GM18520 (cell line): ENCODE results near the gene RYR1.
"Not testable (repeated sequence)": the region's sequence is repeated elsewhere in the genome, so short reads cannot be mapped to it uniquely, and the experiment has no call there.

Experiments used
- ATAC-seq: cut with Tn5 transposase; IDR thresholded peaks from one replicate; pipeline ENCODE4 v1.9.1; 2021; ENCODE audit not compliant: unreplicated experiment

The RYR1 gene

GRCh38 chr19:38488096-38488495 lies 54.6 kb downstream of the RYR1 start:
- ATAC-seq, result no peak

DNA sequence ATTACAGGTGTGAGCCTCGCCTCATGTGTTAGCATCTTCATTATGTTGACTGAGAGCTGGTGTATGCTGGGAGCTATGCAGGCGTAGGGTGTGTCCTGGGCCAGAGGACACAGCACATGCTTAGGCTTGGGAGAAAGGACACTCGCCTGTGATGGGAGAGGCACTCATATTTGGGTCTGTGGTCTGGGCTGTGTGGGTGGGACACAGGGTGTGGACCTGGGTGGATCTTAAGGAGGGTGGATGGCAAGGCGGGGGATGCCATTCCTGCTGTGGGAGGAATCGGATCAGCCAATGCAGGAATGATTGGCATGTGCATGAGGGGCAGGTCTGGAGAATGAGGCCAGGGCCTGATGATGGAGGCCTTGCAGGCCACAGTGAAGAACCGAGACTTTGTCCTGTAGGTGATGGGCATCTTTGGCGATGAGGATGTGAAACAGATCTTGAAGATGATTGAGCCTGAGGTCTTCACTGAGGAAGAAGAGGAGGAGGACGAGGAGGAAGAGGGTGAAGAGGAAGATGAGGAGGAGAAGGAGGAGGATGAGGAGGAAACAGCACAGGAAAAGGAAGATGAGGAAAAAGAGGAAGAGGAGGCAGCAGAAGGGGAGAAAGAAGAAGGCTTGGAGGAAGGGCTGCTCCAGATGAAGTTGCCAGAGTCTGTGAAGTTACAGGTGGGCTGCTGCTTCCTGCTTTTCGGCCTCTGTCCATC lies 55.4 kb downstream of the RYR1 start:
- ATAC-seq, result no peak

- ATAC-seq, result no peak
These were observed 57.4 kb downstream of the RYR1 start for GRCh38 chr19:38490861-38491260.

DNA sequence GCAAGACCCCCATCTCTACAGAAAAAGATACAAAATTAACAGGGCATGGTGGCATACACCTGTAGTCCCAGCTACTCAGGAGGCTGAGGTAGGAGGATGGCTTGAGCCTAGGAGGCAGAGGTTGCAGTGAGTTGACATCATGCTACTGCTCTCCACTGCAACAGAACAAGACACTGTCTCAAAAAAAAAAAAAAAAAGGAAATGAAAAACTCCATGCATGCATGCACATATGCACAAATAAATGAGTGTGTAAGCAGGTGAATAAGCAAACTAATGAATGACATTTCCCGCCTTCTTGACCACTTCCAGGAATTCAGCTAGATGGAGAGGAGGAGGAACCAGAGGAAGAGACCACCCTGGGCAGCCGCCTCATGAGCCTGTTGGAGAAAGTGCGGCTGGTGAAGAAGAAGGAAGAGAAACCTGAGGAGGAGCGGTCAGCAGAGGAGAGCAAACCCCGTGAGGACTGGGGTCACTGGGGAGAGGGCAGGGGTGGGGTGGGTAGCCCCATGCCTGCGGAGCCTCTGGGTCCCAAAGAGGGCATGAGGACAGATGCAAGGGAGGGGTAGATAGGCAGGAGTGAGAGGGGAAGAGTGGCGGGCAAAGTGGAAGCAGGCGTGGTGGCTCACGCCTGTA lies 58.8 kb downstream of the RYR1 start:
- no peak for ATAC-seq

DNA sequence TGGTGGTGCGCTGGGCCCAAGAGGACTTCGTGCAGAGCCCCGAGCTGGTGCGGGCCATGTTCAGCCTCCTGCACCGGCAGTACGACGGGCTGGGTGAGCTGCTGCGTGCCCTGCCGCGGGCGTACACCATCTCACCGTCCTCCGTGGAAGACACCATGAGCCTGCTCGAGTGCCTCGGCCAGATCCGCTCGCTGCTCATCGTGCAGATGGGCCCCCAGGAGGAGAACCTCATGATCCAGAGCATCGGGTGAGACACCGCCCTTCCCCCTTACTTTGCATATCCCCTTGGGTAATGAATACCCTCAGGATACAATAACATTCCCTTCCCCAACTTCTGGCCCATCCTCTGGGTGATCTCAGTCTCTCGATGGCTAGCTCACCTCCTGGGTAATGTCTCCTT lies 60.9 kb downstream of the RYR1 start:
- ATAC-seq, result no peak

- ATAC-seq, result not testable (repeated sequence)
These were observed 61.9 kb downstream of the RYR1 start for GRCh38 chr19:38495375-38495774.

- no peak for ATAC-seq
These were observed 62.6 kb downstream of the RYR1 start for GRCh38 chr19:38496116-38496515.

DNA sequence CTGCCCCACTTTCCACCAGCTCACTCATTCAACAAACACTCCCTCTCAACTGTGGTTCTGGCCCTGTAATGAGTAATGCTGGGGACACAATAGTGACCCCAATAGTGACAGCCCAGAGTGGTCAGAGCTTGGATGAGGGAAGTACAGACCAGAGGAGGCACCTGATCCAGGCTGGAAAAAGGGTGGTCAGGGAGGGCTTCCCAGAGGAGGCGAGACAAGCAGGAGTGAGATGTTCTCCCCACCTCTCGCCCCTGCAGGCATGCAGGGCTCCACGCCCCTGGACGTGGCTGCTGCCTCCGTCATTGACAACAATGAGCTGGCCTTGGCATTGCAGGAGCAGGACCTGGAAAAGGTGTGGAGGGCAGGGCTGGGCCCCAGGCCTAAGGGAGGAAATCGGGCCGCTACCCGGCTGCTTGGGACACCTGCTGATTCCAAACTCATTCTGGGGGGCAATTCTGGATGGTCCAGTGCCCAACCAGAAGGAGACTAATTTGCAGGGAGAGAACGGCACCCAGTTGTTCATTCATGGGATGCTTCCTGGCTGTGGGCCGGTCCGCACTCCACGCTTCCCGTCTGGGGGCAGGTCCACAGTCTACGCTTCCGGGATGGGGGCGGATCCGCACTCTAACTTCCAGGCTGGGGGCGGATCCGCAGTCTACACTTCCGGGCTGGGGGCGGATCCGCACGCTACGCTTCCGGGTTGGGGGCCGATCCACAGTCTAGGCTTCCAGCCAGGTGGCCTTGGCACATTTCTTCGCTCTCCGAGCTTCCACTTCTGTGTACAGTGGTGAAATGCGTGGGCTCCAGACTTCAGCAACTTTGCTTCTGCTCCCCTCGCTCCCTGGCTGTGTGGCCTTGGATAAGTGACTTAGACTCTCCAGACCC lies 63.4 kb downstream of the RYR1 start:
- ATAC-seq, result no peak

- ATAC-seq, result no peak
These were observed 64.4 kb downstream of the RYR1 start for GRCh38 chr19:38497907-38498306.

DNA sequence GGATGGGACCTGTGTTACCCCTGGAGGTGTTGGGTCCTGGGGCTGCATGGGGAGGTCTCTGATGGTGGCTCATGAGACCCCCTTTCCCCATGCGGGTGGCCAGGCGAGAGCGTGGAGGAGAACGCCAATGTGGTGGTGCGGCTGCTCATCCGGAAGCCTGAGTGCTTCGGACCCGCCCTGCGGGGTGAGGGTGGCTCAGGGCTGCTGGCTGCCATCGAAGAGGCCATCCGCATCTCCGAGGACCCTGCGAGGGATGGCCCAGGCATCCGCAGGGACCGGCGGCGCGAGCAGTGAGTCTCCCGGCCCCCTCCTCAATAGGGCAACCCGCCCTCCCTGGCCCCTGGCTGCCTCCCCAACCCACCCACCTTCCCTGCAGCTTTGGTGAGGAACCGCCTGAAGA lies 66.0 kb downstream of the RYR1 start:
- ATAC-seq, result no peak

DNA sequence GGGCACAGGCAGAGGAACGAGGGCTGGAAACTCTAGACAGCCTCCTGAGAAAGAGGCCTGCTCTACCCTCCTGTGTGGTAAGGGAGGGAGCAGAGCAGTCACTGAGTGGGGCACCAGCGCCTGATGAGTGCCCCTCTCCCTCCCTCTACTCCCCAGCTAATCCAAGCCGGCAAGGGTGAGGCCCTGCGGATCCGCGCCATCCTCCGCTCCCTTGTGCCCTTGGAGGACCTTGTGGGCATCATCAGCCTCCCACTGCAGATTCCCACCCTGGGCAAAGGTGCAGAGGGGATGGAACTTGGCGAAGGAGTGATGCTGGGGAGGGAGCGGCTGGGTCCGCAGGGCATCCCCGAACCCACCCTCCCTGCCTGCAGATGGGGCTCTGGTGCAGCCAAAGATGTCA lies 67.0 kb downstream of the RYR1 start:
- no peak for ATAC-seq

DNA sequence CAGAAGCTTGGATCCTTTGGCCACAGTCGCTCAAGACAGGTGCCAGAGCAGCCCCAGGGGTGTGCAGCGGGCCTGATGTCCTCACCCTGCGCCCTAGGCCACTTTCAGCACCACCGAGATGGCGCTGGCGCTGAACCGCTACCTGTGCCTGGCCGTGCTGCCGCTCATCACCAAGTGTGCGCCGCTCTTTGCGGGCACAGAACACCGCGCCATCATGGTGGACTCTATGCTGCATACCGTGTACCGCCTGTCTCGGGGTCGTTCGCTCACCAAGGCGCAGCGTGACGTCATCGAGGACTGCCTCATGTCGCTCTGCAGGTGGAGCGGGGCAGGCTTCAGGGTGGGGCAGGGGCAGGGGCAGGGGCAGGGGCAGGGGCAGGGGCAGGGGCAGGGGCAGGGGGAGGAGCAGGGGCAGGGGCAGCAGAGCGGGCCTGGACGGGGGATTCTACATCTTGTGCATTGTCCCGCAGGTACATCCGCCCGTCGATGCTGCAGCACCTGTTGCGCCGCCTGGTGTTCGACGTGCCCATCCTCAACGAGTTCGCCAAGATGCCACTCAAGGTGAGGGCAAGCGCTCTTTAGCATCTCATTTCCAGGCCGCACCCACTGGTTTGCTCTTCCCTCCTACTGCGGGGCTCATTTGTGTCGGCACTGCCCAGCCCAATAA lies 69.1 kb downstream of the RYR1 start:
- no peak for ATAC-seq

DNA sequence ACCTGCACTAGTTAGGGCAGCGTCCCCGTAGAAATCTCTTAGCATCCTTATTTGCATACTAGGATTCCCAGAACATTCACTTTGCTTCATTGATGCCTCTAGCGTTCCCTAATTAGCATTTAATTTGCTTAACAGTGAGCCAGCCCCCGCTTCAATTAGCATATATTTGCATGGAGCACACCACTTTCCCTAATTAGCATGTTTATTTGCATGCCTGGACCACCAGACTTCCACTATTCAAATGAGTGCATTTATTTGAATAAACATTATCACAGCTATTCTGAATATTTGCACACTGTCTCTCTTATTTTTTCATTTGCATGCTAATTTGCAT lies 69.6 kb downstream of the RYR1 start:
- ATAC-seq, result no peak

GRCh38 chr19:38505958-38506357 lies 72.5 kb downstream of the RYR1 start:
- no peak for ATAC-seq

GRCh38 chr19:38506375-38506722 lies 72.9 kb downstream of the RYR1 start:
- no peak for ATAC-seq

- ATAC-seq, result no peak
These were observed 73.4 kb downstream of the RYR1 start for GRCh38 chr19:38506723-38507550.

DNA sequence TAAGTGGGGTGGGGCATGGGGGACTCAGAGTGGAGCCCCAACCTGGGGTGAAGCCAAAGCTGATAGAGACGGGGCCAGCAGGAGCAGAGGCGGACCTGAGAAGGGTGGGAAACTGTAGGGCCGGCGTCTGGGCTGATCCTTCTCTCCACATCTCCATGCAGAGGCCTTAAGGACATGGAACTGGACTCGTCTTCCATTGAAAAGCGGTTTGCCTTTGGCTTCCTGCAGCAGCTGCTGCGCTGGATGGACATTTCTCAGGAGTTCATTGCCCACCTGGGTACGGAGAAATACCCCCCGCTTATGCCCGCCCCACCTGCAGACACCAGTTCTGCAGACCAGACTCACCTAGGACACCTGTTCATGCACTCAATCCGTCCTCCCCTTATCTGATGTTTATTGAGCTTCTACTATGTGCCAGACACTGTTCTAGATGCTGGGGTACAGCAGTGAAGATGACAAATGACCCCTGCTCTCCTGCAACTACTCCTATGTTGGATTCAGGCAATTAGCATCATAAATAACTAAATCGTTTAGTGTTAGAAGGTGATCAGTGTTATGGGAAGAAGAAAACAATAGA lies 74.1 kb downstream of the RYR1 start:
- no peak for ATAC-seq

- ATAC-seq, result no peak
These were observed 75.0 kb downstream of the RYR1 start for GRCh38 chr19:38508507-38508906.

- no peak for ATAC-seq
These were observed 75.5 kb downstream of the RYR1 start for GRCh38 chr19:38509027-38509426.

DNA sequence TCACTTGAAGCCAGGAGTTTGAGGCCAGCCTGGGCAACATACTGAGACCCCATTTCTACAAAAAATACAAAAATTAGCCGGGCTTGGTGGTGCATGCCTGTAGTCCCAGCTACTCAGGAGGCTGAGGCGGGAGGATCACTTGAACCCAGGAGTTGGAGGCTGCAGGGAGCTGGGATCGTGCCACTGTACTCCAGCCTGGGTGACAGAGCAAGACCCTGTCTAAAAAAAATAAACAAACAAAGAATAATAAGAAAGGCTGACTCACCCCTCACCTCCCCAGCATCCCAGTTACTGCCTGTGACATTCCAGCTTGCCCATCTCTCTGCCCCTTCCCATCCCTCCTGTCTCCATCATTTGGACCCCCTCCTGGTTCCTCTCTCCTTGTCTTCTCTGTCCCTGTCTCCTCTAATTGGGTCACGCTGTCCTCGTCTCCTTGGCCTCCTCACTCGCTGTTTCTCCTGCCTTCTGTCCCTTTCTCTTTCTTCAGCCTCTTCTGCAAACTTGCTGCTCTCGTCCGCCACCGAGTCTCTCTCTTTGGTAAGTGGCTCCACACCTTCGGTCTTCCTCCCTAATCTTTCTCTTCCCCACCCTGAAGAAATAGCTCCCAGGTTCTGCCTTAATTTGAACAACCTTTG lies 77.7 kb downstream of the RYR1 start:
- no peak for ATAC-seq
